Adrenal gland (tissue), 5 donors: ENCODE results near the gene PKN2.

Experiments used
- CTCF ChIP-seq, 6 experiments: fragments of 450-650 bp in 4 of 6; fragments of 200-600 bp in 2 of 6; sonication (generic) in 1 of 6; IDR thresholded peaks; 1 replicate in 5 of 6; 2 replicates in 1 of 6; pipeline versions ENCODE4 v1.5.1 to v1.8.0; 2016 to 2021; ENCODE audit warnings: antibody characterized with exemption in 6 of 6, mild to moderate bottlenecking in 2 of 6, moderate library complexity in 1 of 6
- POLR2A ChIP-seq, 2 donors: fragments of 450-650 bp; IDR thresholded peaks; one replicate each; pipeline ENCODE4 v1.6.1; 2017; ENCODE audit warnings: antibody characterized with exemption in 2 of 2, mild to moderate bottlenecking in 2 of 2, moderate library complexity in 1 of 2
- donor health status: DM: no; HTN: no; CAD: no.

GRCh38 chr1:88773540-88774150 lies 89.6 kb downstream of the PKN2 start:
- TF ChIP-seq POLR2A (IDR thresholded peaks at IDR 0.05), result no peak
- TF ChIP-seq CTCF (IDR thresholded peaks at IDR 0.05), result no peak
